Heart right ventricle (tissue), 16 donors: ENCODE results near the gene NR3C1. TPM values are rescaled to one million over a fixed set of nuclear protein-coding genes. Genes with fewer than 3 reads are reported as not detected.

Source experiments
- ATAC-seq, 8 donors: fragments of 200-7000 bp; cut with Tn5 transposase; one replicate each; pipeline ENCODE4 v1.9.1; 2020; ENCODE audit warnings: mild to moderate bottlenecking in 8 of 8, moderate library complexity in 8 of 8, moderate number of reproducible peaks in 1 of 8
- DNase-seq, 2 donors: peaks; one replicate each; pipeline ENCODE4 v3.0.0-alpha.2; 2020
- H3K27ac ChIP-seq, 10 donors: fragments of 200-600 bp; sonication (generic) in 2 of 10; one replicate each; pipeline versions ENCODE4 v1.5.0 to v1.8.0; 2020 to 2022; ENCODE audit warnings: mild to moderate bottlenecking in 3 of 10
- H3K27me3 ChIP-seq, 7 donors: fragments of 200-600 bp; one replicate each; pipeline ENCODE4 v1.8.0; 2021 to 2022; ENCODE audit warnings: mild to moderate bottlenecking in 2 of 7
- H3K36me3 ChIP-seq, 9 donors: fragments of 200-600 bp; sonication (generic) in 1 of 9; one replicate each; pipeline versions ENCODE4 v1.5.0 to v1.8.0; 2020 to 2022; ENCODE audit warnings: mild to moderate bottlenecking in 2 of 9
- H3K4me1 ChIP-seq, 9 donors: fragments of 200-600 bp; sonication (generic) in 1 of 9; one replicate each; pipeline versions ENCODE4 v1.5.0 to v1.8.0; 2020 to 2022; ENCODE audit warnings: mild to moderate bottlenecking in 4 of 9
- H3K4me3 ChIP-seq, 10 donors: fragments of 200-600 bp; sonication (generic) in 2 of 10; one replicate each; pipeline versions ENCODE4 v1.5.0 to v1.8.0; 2020 to 2022; ENCODE audit warnings: mild to moderate bottlenecking in 7 of 10, moderate library complexity in 2 of 10
- H3K9me3 ChIP-seq, 11 donors: fragments of 200-600 bp in 10 of 11; sonication (generic) in 2 of 11; one replicate each; pipeline versions ENCODE4 v1.5.0 to v1.8.0; 2013 to 2022; ENCODE audit warnings: mild to moderate bottlenecking in 2 of 11, control low read depth in 1 of 11, moderate library complexity in 1 of 11
- CTCF ChIP-seq, 9 donors: fragments of 200-600 bp; sonication (generic) in 2 of 9; IDR thresholded peaks; one replicate each; pipeline versions ENCODE4 v1.5.0 to v1.8.0; 2021 to 2022; ENCODE audit warnings: antibody characterized with exemption in 9 of 9, mild to moderate bottlenecking in 5 of 9, moderate library complexity in 1 of 9
- WGBS, 2 donors: extraction: QIAGEN DNeasy Blood & Tissue Kit; methylation state at CpG; one replicate each; pipeline ENCODE4 v1.1.7; 2013; ENCODE audit warnings: inconsistent platforms in 1 of 2; 5-methylcytosine and 5-hydroxymethylcytosine counted together
- intact Hi-C, 10 donors: fragments of 100-400 bp; cut with DNase I; formaldehyde crosslinking; loops; one replicate each; pipeline versions ENCODE4 v1.11.1 to v1.14.2; 2022
- polyA plus RNA-seq, 2 donors: library from polyadenylated mRNA; stranded (reverse); fragments of 200-250 nt; gene quantifications; one replicate each; pipeline ENCODE4 v1.2.3, GENCODE V29; 2013
- total RNA-seq, 10 donors: library from RNA; stranded (reverse); fragmentation: NEBNext Ultra II Directional in 3 of 10; extraction: Animal tissue kit (Norgen Biotek cat#: 25700) in 3 of 10; gene quantifications; one replicate each; pipeline versions ENCODE4 v1.2.1 to v1.2.4, GENCODE V29; 2021 to 2023
- donor health status: Arrhythmogenic right ventricular cardiomyopathy.
- donor health status: ischemic (EF 13 %, LVEDD 7.1; RV severe dilation, severe dysfunction).
- donor health status: healthy with polysubstance abuse.
- donor health status: DM: no; HTN: yes; CAD: no.
- donor health status: DM: no; HTN: no; CAD: no.
- donor health status: ischemic (EF 25% LVEDD 6.9; RV normal size, moderate dysfunction).
- donor health status: ischemic (EF 25% LVEDD 5.7; RV mildly dilated, moderate dysfunction).
- donor health status: healthy.
- donor health status: DM: yes; HTN: yes; CAD: no.
- donor health status: Ischemic cardiomyopathy.
- donor health status: ischemic (EF 35%, LVEDD 5.7; RV mildly dilated, moderate dysfunction).
- donor health status: nonischemic (EF 11% LVEDD 7.7; RV severe dilation, severe dysfunction).
- donor health status: DM: yes; HTN: yes; CAD: no.
- donor health status: PGD.
- donor health status: ischemic (EF 29% LVEDD 5.4; RV normal size, mild dysfunction).
- donor health status: nonischemic (EF 23%, LVEDD 6.1; RV moderate dilation, normal function).

Gene NR3C1
- total and polyA plus RNA-seq, 12 donors = 11.0 to 62.3 (median 44.6) TPM

- no peaks in the 10 kb centered on the region for H3K36me3 ChIP-seq
- no peak for DNase-seq
- H3K27me3 ChIP-seq = no peaks in the 10 kb centered on the region
- H3K27ac ChIP-seq = no peak overlapping the region
- H3K4me3 ChIP-seq = no peak overlapping the region
- peaks cover 0 to 7% (median 0%) of the 10 kb centered on the region in 9 donors for H3K4me1 ChIP-seq
- no peak for TF ChIP-seq CTCF (IDR thresholded peaks at IDR 0.05)
- no peak for ATAC-seq
- WGBS, 2 donors = 87% methylated on average over 2 of the region's 2 CpGs
- H3K9me3 ChIP-seq = no peaks in the 10 kb centered on the region
- intact Hi-C loops = no loop called here
These were observed 166.8 kb downstream of the NR3C1 start for GRCh38 chr5:143236682-143237081.

DNA sequence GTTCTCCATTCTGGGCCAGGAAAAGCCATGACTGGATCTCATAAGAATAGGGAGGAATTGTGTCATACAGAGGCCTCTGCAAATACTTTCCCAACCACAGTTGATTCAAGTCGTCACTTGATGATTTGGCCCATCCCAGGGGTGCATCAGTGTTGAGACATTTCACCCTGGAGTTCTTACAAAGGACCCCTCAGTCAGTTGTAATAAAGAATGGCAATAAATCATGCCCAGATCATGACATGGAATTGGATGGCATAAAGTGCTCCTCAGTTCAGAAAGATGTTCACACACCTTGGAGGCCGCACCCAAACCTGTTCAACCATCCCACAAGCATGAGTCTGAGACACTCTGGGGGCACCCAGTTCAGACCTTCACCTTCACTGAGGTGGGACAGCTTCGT, 168.1 kb downstream of the NR3C1 start:
- ATAC-seq (peak in 1 of 8 donors; percentile 23), DNase-seq (no peak)
- Histone ChIP-seq H3K36me3 (no peaks in the 10 kb centered on the region), H3K27ac (peak overlapping the region in 1 of 10 donors; percentile 33), H3K27me3 (no peaks in the 10 kb centered on the region), H3K9me3 (no peaks in the 10 kb centered on the region), H3K4me1 (peaks cover 0 to 17% (median 4%) of the 10 kb centered on the region in 9 donors), H3K4me3 (no peak overlapping the region)
- intact Hi-C loops = no loop called here
- no peak for TF ChIP-seq CTCF (IDR thresholded peaks at IDR 0.05)
- 85 to 86% methylated on average over 3 of the region's 3 CpGs for WGBS, 2 donors

GRCh38 chr5:143234162-143234842, 169.2 kb downstream of the NR3C1 start:
- intact Hi-C loops = no loop called here
- peaks cover 0 to 29% (median 15%) of the 10 kb centered on the region in 9 donors for H3K4me1 ChIP-seq
- no peaks in the 10 kb centered on the region for H3K27me3 ChIP-seq
- no peaks in the 10 kb centered on the region for H3K36me3 ChIP-seq
- DNase-seq (no peak), ATAC-seq (no peak)
- H3K27ac ChIP-seq = no peak overlapping the region
- no peak overlapping the region for H3K4me3 ChIP-seq
- no peak for TF ChIP-seq CTCF (IDR thresholded peaks at IDR 0.05)
- WGBS, 2 donors = 85 to 86% methylated on average over 9 of the region's 9 CpGs
- H3K9me3 ChIP-seq = no peaks in the 10 kb centered on the region

GRCh38 chr5:143233031-143233430, 170.5 kb downstream of the NR3C1 start:
- ATAC-seq = peak in 1 of 8 donors; percentile 20

More at GRCh38 chr5:143233031-143233430, 170.5 kb downstream of the NR3C1 start:
- Histone ChIP-seq H3K27me3 (no peaks in the 10 kb centered on the region), H3K27ac (no peak overlapping the region), H3K4me3 (no peak overlapping the region), H3K4me1 (peaks cover 0 to 32% (median 16%) of the 10 kb centered on the region in 9 donors), H3K36me3 (no peaks in the 10 kb centered on the region), H3K9me3 (no peaks in the 10 kb centered on the region)
- 66 to 75% methylated on average over 2 of the region's 2 CpGs for WGBS, 2 donors
- intact Hi-C loops = no loop called here
- no peak for DNase-seq
- TF ChIP-seq CTCF (IDR thresholded peaks at IDR 0.05) = no peak
